Activated T-helper 1 cell treated with anti-CD3 and anti-CD28 coated beads, Interleukin-2, amount 50 U/mL, for 16 hours (primary cell): ENCODE results near the gene FAM170B.

Experiments used
- DNase-seq, 2 donors: peaks; one replicate each; pipeline ENCODE4 v3.0.0-alpha.2; 2020; ENCODE audit warnings: low read depth in 1 of 2, low spot score in 1 of 2

Gene FAM170B

GRCh38 chr10:49133706-49134248, at the start of gene FAM170B:
Gene FAM170B (minus strand): TSS chr10:49134021. CDS start chr10:49133918, 103 bp downstream.
- no peak for DNase-seq

- no peak for DNase-seq
Measured at GRCh38 chr10:49182776-49183175, 49.0 kb upstream of the FAM170B start.

DNA sequence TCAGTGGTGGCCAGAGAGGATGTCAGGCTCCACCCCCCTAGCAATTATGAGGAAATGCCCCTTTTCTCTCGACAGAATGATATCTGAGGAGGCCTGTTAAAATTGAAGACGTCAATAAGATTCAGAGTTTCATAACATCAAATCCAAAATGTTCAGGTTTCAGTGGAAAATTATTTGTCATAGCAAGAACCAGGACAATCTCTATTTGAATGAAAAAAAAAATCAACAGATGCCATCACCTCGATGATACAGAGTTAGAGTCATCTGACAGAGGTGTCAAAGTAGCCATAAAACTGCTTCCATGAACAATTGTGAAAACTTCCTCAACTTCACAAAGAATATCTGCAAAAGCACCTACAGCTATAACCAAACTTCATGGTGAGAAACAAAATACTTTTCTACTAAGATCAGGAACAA, 46.6 kb upstream of the FAM170B start:
- DNase-seq, result no peak

DNA sequence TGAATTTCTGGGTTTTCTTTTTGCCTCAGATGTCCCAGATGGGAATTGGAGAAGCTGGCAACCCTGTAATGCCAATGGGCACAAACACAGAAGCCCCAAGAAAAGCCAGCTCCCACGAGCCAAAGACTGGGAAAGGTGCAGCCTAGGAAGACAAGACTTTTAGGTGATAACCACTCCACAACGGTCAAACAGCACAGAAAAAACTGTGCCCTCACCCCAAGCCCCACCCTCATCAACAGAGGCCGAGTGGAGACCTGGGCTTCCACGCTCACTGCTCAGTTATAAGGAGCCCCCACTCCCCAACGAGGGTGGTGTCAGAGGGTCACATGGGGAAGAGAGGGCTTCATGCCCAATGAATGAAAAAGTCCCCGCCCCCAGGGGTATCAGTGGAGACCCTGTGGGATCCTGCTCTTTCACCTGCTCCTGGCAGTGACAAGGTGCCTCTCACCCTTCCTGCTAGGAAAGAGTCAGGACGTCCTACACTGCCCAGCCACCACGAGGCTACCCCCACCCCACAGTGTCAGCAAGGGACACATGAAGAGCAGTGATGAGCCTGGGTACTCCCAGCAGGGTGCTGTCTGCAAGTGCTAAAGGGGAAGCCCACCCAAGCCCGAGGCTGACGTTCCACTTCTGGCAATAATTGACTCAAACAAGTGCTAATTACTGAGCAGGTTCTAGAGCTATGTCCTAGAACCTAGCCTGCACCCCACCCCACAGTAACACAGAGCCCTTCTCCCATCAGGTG, 46.0 kb upstream of the FAM170B start:
- DNase-seq, result no peak

- no peak for DNase-seq
Measured at GRCh38 chr10:49178489-49179471, 45.0 kb upstream of the FAM170B start.

GRCh38 chr10:49177391-49178355, 43.9 kb upstream of the FAM170B start:
- peak in 1 of 2 donors; percentile 49 for DNase-seq

DNA sequence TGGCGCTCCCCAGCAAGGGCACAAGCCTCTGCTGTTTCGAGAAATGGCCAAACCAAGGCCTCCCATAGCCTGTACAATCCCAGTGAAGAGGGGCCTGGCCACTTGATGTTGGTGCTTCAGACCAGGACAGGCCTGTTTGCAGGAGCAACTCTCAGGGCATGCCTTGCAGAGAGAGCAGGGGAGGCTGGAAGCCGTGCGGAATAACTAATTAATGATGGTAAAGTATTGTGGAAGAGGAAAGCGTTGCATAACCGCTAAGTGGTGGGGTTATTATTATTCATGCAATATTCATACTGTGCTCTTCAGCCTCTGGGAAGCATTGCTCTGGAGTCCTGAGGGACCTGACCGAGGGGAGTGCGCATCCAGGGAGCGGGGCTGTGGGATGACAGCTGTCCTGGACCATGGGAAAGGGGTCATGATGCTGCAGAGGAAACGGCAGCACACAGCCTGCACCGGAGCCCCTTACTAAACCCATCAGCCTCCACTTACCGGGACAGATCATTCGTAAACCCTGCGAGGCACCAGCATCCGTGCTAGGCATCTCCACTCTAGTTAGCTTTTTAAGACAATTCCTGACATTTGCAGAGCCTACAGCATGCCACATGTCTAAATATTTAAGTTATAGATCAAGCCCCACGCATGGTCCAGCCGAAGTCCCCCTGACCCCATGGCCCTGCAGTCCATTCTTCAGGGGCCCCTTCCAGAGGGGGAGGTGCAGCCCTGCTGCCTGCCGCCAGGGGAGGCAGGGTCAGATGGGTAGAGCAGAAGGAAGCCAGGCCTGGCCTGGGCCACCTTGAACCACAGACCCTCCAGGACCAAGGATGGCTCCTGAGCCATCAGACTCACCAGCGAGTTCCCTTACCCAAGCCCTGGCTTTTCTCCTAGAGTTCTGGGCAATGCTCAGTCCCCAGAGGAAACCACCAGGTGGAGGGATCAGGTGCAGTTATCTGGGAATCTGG, 42.8 kb upstream of the FAM170B start:
- DNase-seq, result no peak

- DNase-seq, result no peak
Measured at GRCh38 chr10:49175587-49176309, 41.9 kb upstream of the FAM170B start.

DNA sequence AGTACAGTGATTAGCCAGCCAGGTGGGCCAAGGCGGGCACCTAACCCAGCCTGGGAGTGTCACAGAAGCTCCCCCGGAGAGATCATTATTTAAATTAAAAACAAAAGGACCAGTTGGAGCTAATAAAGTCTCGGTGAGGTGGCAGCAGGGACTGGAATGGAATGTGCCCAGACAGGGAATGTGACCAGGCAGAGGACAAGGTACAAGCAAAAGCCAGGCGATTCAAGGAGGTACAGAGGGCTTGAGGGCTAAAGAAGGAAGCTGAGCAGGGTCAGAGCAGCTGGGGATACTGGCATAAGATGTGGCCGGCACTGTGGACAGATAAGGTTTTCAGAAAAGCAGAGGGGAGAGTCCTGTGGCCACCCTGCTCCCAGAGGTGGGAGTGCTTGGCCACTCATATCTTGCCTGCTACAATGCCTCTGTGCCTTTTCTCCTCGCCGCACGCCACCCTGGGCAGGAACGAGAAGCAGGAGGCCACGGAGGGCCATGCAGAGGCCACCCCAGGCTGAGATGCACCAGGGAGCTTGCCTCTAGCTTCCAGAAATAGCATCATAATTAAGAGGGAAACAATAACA, 41.2 kb upstream of the FAM170B start:
- no peak for DNase-seq

DNA sequence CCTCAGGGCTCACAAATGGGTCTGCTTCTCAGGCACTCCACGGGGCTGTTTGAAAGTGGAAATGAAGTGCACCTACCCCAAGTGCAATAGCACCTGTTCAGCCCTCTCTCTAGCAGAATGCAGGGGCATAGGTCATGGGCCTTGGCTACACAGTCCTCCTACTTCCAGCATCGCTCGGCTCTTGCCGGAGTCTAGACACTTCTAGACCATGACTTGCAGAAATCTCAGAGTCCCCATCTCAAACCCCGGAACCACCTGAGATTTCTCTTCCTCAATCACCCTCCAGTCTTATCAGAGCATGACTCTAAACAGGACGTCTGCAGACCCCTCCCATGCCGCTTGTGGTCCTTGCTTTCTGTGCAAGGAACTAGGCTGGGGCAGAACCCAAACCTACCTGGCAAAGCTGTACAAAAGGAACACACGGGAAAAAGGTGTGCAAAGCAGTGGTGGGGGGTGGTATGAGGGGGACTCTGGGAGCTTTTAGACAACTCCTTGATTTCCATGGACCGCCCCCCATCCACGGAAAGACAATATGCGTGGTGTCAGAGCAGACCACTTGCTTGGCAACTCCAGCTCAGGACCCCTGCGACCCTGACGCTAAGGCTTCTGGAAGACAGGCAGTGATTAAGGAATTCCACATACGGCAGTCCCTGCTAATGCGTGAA, 40.6 kb upstream of the FAM170B start:
- no peak for DNase-seq

- DNase-seq, result no peak
Measured at GRCh38 chr10:49173853-49174252, 40.0 kb upstream of the FAM170B start.

DNA sequence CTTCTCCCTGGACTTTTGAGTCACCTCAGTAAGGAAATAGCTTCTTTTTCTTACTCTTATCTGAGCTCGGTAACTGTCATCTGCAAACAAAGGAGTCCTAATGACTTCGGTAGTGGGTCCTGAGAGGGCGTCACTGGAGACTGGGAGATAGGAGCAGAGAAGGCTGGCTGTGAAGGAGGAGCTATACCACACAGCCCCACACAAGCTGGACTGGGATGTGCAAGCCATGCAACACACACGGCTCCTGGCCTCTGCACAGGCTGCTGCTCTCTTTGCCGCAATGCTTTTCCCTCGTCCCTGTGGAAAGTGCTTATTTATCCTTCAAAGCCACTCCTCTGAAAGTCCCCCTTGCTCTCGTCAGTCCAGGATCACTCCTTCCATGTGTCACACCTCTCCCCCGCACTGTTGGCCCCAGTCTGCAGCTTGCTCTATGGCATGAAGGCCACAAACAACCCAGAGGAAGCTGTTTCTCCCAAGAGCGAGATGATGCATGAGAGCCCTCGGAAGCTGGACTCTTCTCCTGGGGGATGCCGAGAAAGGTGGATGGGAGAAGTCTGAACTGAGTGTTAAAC, 39.5 kb upstream of the FAM170B start:
- DNase-seq, result no peak

DNA sequence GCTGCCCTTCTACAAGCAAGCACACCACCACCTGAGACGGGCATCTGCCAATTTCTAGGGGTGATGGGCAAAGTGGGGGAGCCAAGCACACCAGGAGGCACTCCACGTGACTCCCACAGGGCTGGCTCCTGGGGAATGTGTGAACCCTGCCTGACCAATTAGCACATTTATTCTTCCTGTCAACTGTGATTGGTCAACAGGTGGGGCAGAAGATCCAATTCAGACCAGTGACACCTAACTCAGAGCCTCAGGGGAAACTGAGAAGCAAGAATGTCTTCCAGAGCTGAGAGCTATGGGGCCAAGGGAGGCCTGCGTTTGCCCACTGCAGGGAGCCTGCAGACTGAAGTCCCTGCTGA, 38.9 kb upstream of the FAM170B start:
- no peak for DNase-seq

- DNase-seq, result no peak
Measured at GRCh38 chr10:49172061-49172776, 38.4 kb upstream of the FAM170B start.

DNA sequence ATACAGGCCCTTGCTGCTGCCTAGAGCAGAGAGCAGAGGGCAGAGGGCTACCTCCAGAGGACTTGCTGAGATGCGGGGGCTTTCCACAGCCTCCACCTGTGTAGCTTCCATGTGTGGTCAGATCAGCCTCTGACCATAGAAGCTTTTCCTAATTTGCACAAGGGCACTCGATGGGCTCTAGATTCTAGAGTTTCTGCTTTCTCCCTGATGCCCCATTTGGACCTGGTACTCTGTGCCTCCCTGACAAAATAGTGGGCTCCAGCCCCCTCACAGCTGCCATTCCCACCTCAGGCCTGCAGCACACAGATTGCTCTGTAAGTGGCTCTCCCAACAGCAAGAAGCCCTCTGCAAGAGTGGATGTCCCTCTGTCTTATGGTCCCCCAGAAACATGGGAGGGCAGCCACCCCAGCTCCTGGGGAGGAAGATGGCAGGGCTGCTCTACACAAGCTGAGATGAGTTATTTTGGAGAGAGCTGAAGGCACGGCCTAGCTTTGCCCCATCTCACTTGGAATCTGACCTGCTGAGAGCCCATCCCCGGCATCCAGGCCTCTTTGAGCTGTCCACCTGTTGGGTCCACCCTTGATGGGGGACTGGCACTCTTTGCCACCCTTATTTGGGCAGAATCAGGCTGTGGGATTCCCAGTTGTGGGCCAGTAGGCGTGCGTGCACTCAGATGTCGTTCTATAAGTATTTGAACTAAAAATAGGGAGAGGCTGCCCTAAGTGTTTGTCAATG, 37.7 kb upstream of the FAM170B start:
- DNase-seq, result no peak

- DNase-seq, result no peak
Measured at GRCh38 chr10:49170632-49171325, 37.0 kb upstream of the FAM170B start.
